Measurements from ENCODE around the gene HSD17B2.

DNA sequence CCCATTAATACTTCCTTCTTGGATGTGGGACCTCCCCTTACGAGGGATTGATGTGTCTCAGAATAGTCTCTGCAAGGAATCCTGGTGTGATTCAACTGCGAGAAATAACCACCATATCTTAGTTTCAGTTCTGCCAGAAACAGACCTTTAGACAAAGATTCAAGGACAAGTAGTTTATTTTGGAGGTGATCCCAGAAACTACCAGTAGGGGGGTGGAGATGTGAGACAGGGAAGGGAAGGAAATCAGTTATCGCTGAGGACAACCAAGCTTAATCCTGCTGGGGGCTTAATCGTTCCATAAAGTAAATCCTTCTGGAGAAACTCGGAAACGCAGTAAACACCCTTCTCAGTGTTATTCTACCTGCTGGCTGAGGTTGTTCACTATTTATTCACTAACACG lies 18.8 kb upstream of the HSD17B2 start:
- TF ChIP-seq, protein P1, sequence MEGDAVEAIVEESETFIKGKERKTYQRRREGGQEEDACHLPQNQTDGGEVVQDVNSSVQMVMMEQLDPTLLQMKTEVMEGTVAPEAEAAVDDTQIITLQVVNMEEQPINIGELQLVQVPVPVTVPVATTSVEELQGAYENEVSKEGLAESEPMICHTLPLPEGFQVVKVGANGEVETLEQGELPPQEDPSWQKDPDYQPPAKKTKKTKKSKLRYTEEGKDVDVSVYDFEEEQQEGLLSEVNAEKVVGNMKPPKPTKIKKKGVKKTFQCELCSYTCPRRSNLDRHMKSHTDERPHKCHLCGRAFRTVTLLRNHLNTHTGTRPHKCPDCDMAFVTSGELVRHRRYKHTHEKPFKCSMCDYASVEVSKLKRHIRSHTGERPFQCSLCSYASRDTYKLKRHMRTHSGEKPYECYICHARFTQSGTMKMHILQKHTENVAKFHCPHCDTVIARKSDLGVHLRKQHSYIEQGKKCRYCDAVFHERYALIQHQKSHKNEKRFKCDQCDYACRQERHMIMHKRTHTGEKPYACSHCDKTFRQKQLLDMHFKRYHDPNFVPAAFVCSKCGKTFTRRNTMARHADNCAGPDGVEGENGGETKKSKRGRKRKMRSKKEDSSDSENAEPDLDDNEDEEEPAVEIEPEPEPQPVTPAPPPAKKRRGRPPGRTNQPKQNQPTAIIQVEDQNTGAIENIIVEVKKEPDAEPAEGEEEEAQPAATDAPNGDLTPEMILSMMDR (IDR thresholded peaks at IDR 0.05): peak in 6 of 7 experiments; percentile 31 to 55 (median 47)
- TF ChIP-seq POLR2A (IDR thresholded peaks at IDR 0.05): no peak
